ENCODE measurements around the gene RPTOR.

Gene RPTOR

GRCh38 chr17:80902197-80902962, 357.7 kb downstream of the RPTOR start:
- DNase-seq, result no peak

GRCh38 chr17:80902963-80903611, 358.4 kb downstream of the RPTOR start:
- no peak for DNase-seq

GRCh38 chr17:80904036-80904753, 359.6 kb downstream of the RPTOR start:
- DNase-seq, result no peak

- no peak for DNase-seq
Observed at GRCh38 chr17:80905586-80906230, 361.1 kb downstream of the RPTOR start.

GRCh38 chr17:80906364-80907259, 362.0 kb downstream of the RPTOR start:
- no peak for DNase-seq

GRCh38 chr17:80907281-80907680, 362.6 kb downstream of the RPTOR start:
- no peak for DNase-seq

GRCh38 chr17:80908211-80908610, 363.6 kb downstream of the RPTOR start:
- DNase-seq, result no peak

GRCh38 chr17:80908776-80909175, 364.1 kb downstream of the RPTOR start:
- no peak for DNase-seq

- DNase-seq, result no peak
Observed at GRCh38 chr17:80909635-80910034, 365.0 kb downstream of the RPTOR start.

GRCh38 chr17:80910043-80910442, 365.4 kb downstream of the RPTOR start:
- DNase-seq, result no peak

- DNase-seq, result no peak
Observed at GRCh38 chr17:80912476-80912875, 367.8 kb downstream of the RPTOR start.

- DNase-seq, result no peak
Observed at GRCh38 chr17:80913928-80914821, 369.5 kb downstream of the RPTOR start.

- DNase-seq, result no peak
Observed at GRCh38 chr17:80916246-80916645, 371.6 kb downstream of the RPTOR start.

GRCh38 chr17:80917716-80918560, 373.3 kb downstream of the RPTOR start:
- DNase-seq, result no peak

- DNase-seq, result no peak
Observed at GRCh38 chr17:80918731-80919130, 374.1 kb downstream of the RPTOR start.

- DNase-seq, result no peak
Observed at GRCh38 chr17:80919331-80920311, 375.0 kb downstream of the RPTOR start.

GRCh38 chr17:80920441-80920840, 375.8 kb downstream of the RPTOR start:
- DNase-seq, result no peak

GRCh38 chr17:80921159-80921558, 376.5 kb downstream of the RPTOR start:
- no peak for DNase-seq

All from CD4-positive, alpha-beta T cell treated with Interleukin-4 for 1 hour (primary cell).